ENCODE measurements around the gene DUOXA2. TPM values are rescaled to one million over a fixed set of nuclear protein-coding genes. Genes with fewer than 3 reads are reported as not detected.

DUOXA2 gene
- total RNA-seq, 1 donor from 2014 or later = not detected

DNA sequence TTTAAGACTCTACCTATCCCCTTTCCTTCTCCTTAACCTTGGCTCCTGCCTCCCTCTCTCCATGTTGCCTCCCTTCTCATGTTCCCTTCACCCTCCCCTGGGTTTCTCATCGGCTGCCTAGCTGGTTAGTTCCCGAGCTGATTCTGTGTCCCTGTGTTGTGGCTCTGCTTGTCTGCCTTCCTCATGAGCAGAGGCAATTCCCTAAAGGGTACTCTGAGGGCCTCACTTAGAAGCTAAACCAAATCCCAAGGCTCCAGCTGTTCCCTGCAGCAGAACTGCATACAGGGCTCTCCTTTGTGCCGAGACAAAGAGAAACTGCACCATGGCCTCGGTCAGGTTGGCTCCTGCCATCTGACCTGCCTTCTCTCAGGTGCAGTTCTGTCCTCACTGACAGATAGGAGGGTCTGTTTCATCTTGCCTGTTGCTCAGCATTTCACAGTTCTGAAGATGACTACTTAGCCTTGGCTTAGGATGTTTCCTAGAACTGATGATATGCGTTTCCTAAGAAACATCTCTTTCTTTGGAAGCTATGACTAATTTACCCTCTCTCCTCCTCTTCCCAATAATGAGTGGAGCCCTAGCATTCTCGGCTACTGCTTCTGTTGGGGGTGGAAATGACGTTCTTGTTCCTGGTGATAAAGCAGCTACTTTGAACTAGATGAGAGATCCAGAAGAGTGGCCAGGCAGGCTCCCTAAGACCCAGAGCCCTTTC lies 42.8 kb downstream of the DUOXA2 start:
- no peak for DNase-seq (ENCODE audit: low read depth, low spot score)

DNA sequence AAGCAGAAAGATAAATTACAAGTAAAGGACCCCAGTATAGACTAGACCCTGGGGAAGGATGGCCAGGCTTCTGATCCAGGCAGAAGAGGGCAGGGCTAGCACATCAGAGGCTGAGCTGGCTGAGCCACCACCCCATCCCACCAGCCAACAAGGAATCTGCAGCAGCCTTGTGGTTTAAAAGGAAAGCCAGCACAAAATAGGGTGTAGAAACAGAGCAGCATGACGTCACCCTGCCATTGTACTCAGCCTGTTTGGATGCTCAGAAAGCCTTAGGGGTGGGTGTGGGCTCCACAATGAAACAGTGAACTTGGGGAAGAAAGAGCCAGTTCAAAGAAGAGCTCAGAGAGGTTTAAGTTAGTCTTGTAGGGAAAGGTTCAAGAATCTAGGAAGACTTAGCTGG lies 43.8 kb downstream of the DUOXA2 start:
- DNase-seq (ENCODE audit: low read depth, low spot score) = no peak

GRCh38 chr15:45161666-45162065 lies 47.5 kb downstream of the DUOXA2 start:
- no peak for DNase-seq (ENCODE audit: low read depth, low spot score)

GRCh38 chr15:45162771-45163507 lies 48.8 kb downstream of the DUOXA2 start:
- peak; percentile 54 for DNase-seq (ENCODE audit: low read depth, low spot score)

DNA sequence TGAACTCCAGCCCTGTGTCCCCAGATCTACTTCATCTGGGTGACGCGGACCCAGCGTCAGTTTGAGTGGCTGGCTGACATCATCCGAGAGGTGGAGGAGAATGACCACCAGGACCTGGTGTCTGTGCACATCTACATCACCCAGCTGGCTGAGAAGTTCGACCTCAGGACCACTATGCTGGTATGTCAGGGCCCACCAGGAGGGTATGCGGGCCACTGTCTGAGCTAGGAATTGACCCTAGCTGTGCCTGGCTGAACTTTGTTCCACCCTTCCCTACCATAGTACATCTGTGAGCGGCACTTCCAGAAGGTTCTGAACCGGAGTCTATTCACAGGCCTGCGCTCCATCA lies 49.4 kb downstream of the DUOXA2 start:
- DNase-seq (ENCODE audit: low read depth, low spot score) = no peak

- DNase-seq (ENCODE audit: low read depth, low spot score) = no peak
Measured at GRCh38 chr15:45164914-45165313, 50.8 kb downstream of the DUOXA2 start.

DNA sequence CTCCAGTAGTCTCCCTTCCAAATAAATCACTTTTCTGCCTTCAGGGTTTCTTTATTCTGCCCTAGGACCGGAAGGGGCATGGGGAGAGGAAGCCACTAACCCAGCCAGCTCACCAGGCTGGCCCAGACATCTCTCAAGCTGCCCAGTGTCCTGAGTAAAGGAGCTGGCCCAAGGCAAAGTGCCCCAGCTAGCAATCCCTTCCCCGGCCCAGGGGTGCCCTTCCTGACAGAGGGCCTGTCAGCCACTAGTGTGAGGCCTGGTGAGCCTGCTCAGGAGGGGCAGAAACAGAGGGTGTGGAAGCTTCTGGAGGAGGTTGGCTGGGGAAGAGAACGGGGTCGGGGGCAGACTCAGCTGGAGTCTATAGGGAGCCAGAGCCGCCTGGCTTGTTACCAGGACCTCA lies 51.4 kb downstream of the DUOXA2 start:
- DNase-seq (ENCODE audit: low read depth, low spot score) = no peak

- peak; percentile 59 for DNase-seq (ENCODE audit: low read depth, low spot score)
Measured at GRCh38 chr15:45166834-45167630, 52.9 kb downstream of the DUOXA2 start.

DNA sequence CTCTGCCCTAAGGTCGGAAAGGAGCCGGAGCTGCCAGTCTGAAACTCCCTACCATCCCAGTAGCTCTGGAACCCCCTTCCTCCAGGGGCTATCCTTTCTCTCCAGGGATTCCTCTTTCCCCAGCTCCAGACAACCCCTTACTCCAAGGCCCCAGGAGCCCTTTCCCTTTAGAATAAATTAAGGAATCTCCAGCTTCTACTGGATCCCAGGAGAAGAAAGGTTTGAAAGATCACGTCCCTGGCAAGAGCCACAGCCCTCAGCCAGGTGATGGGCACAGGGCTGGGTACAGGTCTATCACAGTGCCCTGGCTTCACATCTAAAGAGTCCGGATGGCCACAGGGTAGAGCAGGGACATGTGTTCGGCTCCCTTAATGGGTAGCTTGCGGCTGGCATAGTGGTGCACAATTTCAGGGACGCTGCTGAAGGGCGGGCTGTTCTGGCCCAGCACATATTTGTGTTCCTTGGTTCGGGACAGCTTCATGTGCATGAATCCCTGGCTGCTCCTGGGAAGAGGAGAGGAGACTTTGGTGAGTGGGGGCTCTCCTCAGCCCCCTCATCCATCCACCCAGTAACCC lies 53.6 kb downstream of the DUOXA2 start:
- DNase-seq (ENCODE audit: low read depth, low spot score) = no peak

Other genes with a start within 250 kb of the DUOXA2 start
- not detected in 2 replicates for gene TERB2, start 157.6 kb upstream of the DUOXA2 start, total RNA-seq
- gene SORD, start 91.1 kb upstream of the DUOXA2 start, total RNA-seq = 19.9 and 30.5 TPM in 2 replicates
- gene DUOX2, start 154 bp upstream of the DUOXA2 start, total RNA-seq = not detected in 2 replicates
- not detected in 2 replicates for gene DUOXA1, start 15.6 kb downstream of the DUOXA2 start, total RNA-seq
- not detected in 2 replicates for gene DUOX1, start 15.7 kb downstream of the DUOXA2 start, total RNA-seq
- gene SHF, start 73.6 kb downstream of the DUOXA2 start, total RNA-seq = 1.2 and 1.9 TPM in 2 replicates
- gene SLC28A2, start 137.9 kb downstream of the DUOXA2 start, total RNA-seq = not detected in 2 replicates

Measured in pulmonary artery endothelial cell (primary cell).